ENCODE results near the gene CALHM4.

Gene CALHM4

DNA sequence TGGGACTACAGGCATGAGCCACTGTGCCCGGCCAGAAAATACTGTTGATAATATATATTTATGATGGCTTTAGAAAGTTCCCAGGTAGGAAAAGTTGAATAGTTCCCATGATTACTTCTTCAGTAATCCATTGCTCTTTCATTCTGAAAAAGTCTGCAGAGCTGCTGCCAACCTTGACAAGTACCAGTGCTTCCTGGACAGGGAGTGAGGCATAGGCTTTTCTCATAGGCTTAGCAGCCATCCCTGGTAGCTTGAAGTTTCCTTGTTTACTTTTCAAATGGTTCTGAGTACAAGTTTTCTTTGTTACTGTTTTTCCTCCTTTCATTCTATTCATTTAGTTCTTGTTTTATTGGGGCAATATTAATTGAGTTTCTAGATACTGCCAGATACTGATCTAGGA lies 25.6 kb downstream of the CALHM4 start:
- Histone ChIP-seq H2AFZ (ENCODE audit: low read depth, low read length) (no peak overlapping the region), H3K9me3 (ENCODE audit: insufficient read depth, low read length, severe bottlenecking) (no peaks in the 10 kb centered on the region), H3K27ac (ENCODE audit: low read length) (no peak overlapping the region), H3K36me3 (ENCODE audit: insufficient read depth, low read length) (peaks cover 72% of the 10 kb centered on the region), H3K4me2 (ENCODE audit: insufficient read depth, low read length) (no peak overlapping the region), H3K4me3 (ENCODE audit: low read depth in 1 of 2, low read length in 2 of 2) (no peak overlapping the region), H3K79me2 (ENCODE audit: insufficient read depth, low read length) (peaks cover 82% of the 10 kb centered on the region), H3K4me1 (ENCODE audit: insufficient read depth, low read length) (peaks cover under 1% of the 10 kb centered on the region; the same call in 1 of the 2 replicates), H3K27me3 (ENCODE audit: insufficient read depth, low read length, poor library complexity) (no peaks in the 10 kb centered on the region), H4K20me1 (ENCODE audit: insufficient read depth, low read length) (peaks cover 16% of the 10 kb centered on the region; the same call in 1 of the 2 replicates), H3K9ac (ENCODE audit: low read depth, low read length) (no peak overlapping the region)
- DNase-seq: no peak
- TF ChIP-seq, protein P1, sequence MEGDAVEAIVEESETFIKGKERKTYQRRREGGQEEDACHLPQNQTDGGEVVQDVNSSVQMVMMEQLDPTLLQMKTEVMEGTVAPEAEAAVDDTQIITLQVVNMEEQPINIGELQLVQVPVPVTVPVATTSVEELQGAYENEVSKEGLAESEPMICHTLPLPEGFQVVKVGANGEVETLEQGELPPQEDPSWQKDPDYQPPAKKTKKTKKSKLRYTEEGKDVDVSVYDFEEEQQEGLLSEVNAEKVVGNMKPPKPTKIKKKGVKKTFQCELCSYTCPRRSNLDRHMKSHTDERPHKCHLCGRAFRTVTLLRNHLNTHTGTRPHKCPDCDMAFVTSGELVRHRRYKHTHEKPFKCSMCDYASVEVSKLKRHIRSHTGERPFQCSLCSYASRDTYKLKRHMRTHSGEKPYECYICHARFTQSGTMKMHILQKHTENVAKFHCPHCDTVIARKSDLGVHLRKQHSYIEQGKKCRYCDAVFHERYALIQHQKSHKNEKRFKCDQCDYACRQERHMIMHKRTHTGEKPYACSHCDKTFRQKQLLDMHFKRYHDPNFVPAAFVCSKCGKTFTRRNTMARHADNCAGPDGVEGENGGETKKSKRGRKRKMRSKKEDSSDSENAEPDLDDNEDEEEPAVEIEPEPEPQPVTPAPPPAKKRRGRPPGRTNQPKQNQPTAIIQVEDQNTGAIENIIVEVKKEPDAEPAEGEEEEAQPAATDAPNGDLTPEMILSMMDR (IDR thresholded peaks at IDR 0.05; ENCODE audit: borderline replicate concordance, extremely low read depth, low read length, poor library complexity, severe bottlenecking): no peak
- TF ChIP-seq EZH2 (IDR thresholded peaks at IDR 0.05; ENCODE audit: borderline replicate concordance, low read depth, low read length, severe bottlenecking): no peak
- no peak for ATAC-seq (ENCODE audit: insufficient read depth, low read depth)

DNA sequence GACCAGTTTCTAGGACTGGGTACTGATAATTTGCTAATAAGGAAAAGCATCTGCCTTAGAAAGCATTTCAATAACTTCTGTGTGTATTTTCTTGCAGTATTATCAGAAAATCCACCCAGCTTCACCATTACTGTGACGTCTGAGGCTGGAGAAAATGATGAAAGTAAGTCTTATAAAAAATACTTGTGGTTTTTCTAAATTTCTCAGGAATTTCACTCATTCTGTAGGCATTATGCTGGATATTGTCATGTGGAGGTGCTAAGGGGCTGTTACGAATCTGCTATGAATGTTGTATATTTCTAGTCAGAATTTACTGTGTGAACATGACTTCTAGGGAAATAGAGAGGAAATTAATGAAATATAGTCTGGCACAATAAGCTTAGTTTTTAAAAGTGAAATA lies 26.6 kb downstream of the CALHM4 start:
- no peak for DNase-seq
- no peaks in the 10 kb centered on the region for H3K4me1 ChIP-seq (ENCODE audit: insufficient read depth, low read length)
- H2AFZ ChIP-seq (ENCODE audit: low read depth, low read length): no peak overlapping the region
- no peaks in the 10 kb centered on the region for H3K27me3 ChIP-seq (ENCODE audit: insufficient read depth, low read length, poor library complexity)
- peaks cover 16% of the 10 kb centered on the region; the same call in 1 of the 2 replicates for H4K20me1 ChIP-seq (ENCODE audit: insufficient read depth, low read length)
- H3K9me3 ChIP-seq (ENCODE audit: insufficient read depth, low read length, severe bottlenecking): no peaks in the 10 kb centered on the region
- H3K4me3 ChIP-seq (ENCODE audit: low read depth in 1 of 2, low read length in 2 of 2): no peak overlapping the region
- no peak for ATAC-seq (ENCODE audit: insufficient read depth, low read depth)
- no peak for TF ChIP-seq EZH2 (IDR thresholded peaks at IDR 0.05; ENCODE audit: borderline replicate concordance, low read depth, low read length, severe bottlenecking)
- TF ChIP-seq, protein P1 (IDR thresholded peaks at IDR 0.05; ENCODE audit: borderline replicate concordance, extremely low read depth, low read length, poor library complexity, severe bottlenecking): no peak
- no peak overlapping the region for H3K9ac ChIP-seq (ENCODE audit: low read depth, low read length)
- H3K4me2 ChIP-seq (ENCODE audit: insufficient read depth, low read length): no peak overlapping the region
- H3K79me2 ChIP-seq (ENCODE audit: insufficient read depth, low read length): peaks cover 73% of the 10 kb centered on the region
- H3K36me3 ChIP-seq (ENCODE audit: insufficient read depth, low read length): peaks cover 73% of the 10 kb centered on the region
- H3K27ac ChIP-seq (ENCODE audit: low read length): no peak overlapping the region

DNA sequence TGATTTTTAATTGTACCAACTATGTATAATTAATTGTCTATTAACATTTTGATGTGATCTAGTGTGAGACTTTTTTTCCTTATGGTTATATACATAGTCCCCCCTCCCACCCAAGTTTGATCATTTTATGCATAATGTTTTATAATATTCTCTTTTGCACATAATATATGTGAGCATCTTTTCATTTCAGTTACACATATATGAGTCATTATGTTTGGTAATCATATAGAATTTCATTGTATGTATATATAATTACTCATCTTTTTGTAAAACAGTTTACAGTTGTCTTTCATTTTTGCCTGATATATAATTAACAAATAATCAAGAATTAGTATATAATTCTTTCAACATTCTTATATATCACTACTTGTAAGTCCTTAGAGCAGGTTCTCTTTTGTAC lies 32.7 kb downstream of the CALHM4 start:
- Histone ChIP-seq H3K36me3 (ENCODE audit: insufficient read depth, low read length) (peaks cover 86% of the 10 kb centered on the region), H3K27me3 (ENCODE audit: insufficient read depth, low read length, poor library complexity) (no peaks in the 10 kb centered on the region), H3K4me3 (ENCODE audit: low read depth in 1 of 2, low read length in 2 of 2) (no peak overlapping the region), H3K79me2 (ENCODE audit: insufficient read depth, low read length) (peaks cover 14% of the 10 kb centered on the region), H3K4me1 (ENCODE audit: insufficient read depth, low read length) (no peaks in the 10 kb centered on the region), H3K9me3 (ENCODE audit: insufficient read depth, low read length, severe bottlenecking) (no peaks in the 10 kb centered on the region), H3K4me2 (ENCODE audit: insufficient read depth, low read length) (no peak overlapping the region), H2AFZ (ENCODE audit: low read depth, low read length) (no peak overlapping the region), H4K20me1 (ENCODE audit: insufficient read depth, low read length) (no peaks in the 10 kb centered on the region; the same call in 1 of the 2 replicates), H3K27ac (ENCODE audit: low read length) (no peak overlapping the region), H3K9ac (ENCODE audit: low read depth, low read length) (no peak overlapping the region)
- DNase-seq: no peak
- TF ChIP-seq, protein P1 (IDR thresholded peaks at IDR 0.05; ENCODE audit: borderline replicate concordance, extremely low read depth, low read length, poor library complexity, severe bottlenecking): no peak
- no peak for TF ChIP-seq EZH2 (IDR thresholded peaks at IDR 0.05; ENCODE audit: borderline replicate concordance, low read depth, low read length, severe bottlenecking)
- ATAC-seq (ENCODE audit: insufficient read depth, low read depth): no peak

DNA sequence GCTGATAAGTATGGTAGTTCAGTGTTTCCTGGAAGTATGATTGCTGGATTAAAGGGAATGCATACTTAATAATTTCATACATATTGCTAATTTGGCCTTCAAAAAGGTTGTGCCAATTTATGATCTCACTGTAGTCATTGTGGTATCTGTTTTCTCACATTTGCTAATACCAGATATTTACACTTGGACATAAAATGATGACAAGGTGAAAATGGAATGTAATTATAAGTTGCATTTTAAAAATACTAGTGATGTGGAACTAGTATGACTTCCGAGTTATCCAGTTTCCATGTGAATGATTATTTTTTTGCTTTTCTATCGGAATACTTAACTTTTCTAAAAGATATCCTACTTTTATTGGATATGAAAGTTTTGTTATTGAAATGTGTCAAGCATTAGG lies 33.2 kb downstream of the CALHM4 start:
- ATAC-seq (ENCODE audit: insufficient read depth, low read depth) (no peak), DNase-seq (no peak)
- Histone ChIP-seq H3K9me3 (ENCODE audit: insufficient read depth, low read length, severe bottlenecking) (no peaks in the 10 kb centered on the region), H4K20me1 (ENCODE audit: insufficient read depth, low read length) (no peaks in the 10 kb centered on the region; the same call in 1 of the 2 replicates), H2AFZ (ENCODE audit: low read depth, low read length) (no peak overlapping the region), H3K9ac (ENCODE audit: low read depth, low read length) (no peak overlapping the region), H3K27ac (ENCODE audit: low read length) (no peak overlapping the region), H3K4me1 (ENCODE audit: insufficient read depth, low read length) (no peaks in the 10 kb centered on the region), H3K27me3 (ENCODE audit: insufficient read depth, low read length, poor library complexity) (no peaks in the 10 kb centered on the region), H3K79me2 (ENCODE audit: insufficient read depth, low read length) (peaks cover 10% of the 10 kb centered on the region), H3K36me3 (ENCODE audit: insufficient read depth, low read length) (peaks cover 86% of the 10 kb centered on the region), H3K4me2 (ENCODE audit: insufficient read depth, low read length) (no peak overlapping the region), H3K4me3 (ENCODE audit: low read depth in 1 of 2, low read length in 2 of 2) (no peak overlapping the region)
- TF ChIP-seq, protein P1 (IDR thresholded peaks at IDR 0.05; ENCODE audit: borderline replicate concordance, extremely low read depth, low read length, poor library complexity, severe bottlenecking): no peak
- no peak for TF ChIP-seq EZH2 (IDR thresholded peaks at IDR 0.05; ENCODE audit: borderline replicate concordance, low read depth, low read length, severe bottlenecking)

Data from DND-41 (cell line).